Skin epidermis (tissue), 12 donors: ENCODE results near the gene F8.
"Not testable (repeated sequence)": the region's sequence is repeated elsewhere in the genome, so short reads cannot be mapped to it uniquely, and the experiment has no call there.

Experiments
- H3K27ac ChIP-seq, 21 experiments: fragments of 200-600 bp; sonication (generic) in 11 of 21; one replicate each; pipeline ENCODE4 v1.5.0; 2020; ENCODE audit warnings: mild to moderate bottlenecking in 3 of 21, inconsistent platforms in 2 of 21, moderate library complexity in 2 of 21
- H3K4me3 ChIP-seq, 7 experiments: fragments of 200-600 bp; sonication (generic) in 2 of 7; one replicate each; pipeline ENCODE4 v1.5.0; 2020; ENCODE audit warnings: inconsistent platforms in 2 of 7, mild to moderate bottlenecking in 2 of 7, moderate library complexity in 1 of 7

The F8 gene

DNA sequence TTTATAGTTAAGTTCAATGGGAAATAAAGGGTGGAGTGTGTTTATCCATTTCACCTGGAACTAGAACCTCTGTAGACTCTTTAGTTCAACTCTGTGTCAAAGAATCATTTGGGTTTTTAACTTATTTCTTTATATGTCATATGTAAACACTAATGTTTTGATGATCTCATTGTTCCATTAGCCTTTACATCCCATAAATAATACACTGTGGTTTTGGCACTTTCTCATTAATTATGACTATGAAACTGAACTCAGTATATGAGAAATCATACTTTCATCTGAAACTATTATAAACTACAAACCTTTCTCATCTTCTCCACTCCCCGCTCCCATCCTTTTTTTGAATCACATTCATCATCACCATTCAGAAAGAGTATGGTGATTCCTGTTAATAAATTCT, 31.0 kb downstream of the F8 start:
- H3K27ac ChIP-seq, result no peak overlapping the region
- H3K4me3 ChIP-seq, result no peak overlapping the region

DNA sequence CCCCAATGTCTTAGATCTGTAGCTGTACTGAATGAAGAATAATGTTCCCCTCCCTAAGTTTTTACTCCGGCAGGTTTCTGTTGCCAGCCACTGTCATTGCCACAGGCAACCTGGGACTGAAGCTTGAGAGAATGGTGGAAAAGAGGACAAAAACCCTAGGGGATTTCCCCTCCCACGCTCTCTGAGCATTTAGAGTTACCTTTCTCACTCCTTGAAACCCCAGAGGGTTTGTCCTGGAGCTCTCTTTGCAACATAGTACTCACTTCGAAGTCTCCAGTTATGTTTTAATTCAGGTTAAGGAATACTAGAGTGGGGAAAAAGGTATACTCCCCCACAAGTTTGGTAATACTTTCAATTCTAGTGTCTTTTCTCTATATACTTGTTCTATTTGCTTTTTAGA, 31.5 kb downstream of the F8 start:
- Histone ChIP-seq H3K4me3 (no peak overlapping the region), H3K27ac (no peak overlapping the region)

- H3K4me3 ChIP-seq, result no peak overlapping the region
- no peak overlapping the region for H3K27ac ChIP-seq
Observed at GRCh38 chrX:154990496-154990895, 32.0 kb downstream of the F8 start.

GRCh38 chrX:154988719-154989118, 33.8 kb downstream of the F8 start:
- Histone ChIP-seq H3K27ac (no peak overlapping the region), H3K4me3 (no peak overlapping the region)

- H3K27ac ChIP-seq, result no peak overlapping the region
- no peak overlapping the region for H3K4me3 ChIP-seq
Observed at GRCh38 chrX:154987940-154988339, 34.6 kb downstream of the F8 start.

- Histone ChIP-seq H3K4me3 (no peak overlapping the region), H3K27ac (no peak overlapping the region)
Observed at GRCh38 chrX:154986826-154987575, 35.5 kb downstream of the F8 start.

GRCh38 chrX:154981116-154981411, 41.5 kb downstream of the F8 start:
- Histone ChIP-seq H3K4me3 (peak overlapping the region in 1 of 7 experiments; percentile 26), H3K27ac (peak overlapping the region in 1 of 21 experiments; percentile 61)

- H3K27ac ChIP-seq, result peak overlapping the region in 2 of 21 experiments; percentile 17 to 61
- H3K4me3 ChIP-seq, result peak overlapping the region in 3 of 7 experiments; percentile 20 to 26 (median 23)
Observed at GRCh38 chrX:154980330-154981115, 42.0 kb downstream of the F8 start.

DNA sequence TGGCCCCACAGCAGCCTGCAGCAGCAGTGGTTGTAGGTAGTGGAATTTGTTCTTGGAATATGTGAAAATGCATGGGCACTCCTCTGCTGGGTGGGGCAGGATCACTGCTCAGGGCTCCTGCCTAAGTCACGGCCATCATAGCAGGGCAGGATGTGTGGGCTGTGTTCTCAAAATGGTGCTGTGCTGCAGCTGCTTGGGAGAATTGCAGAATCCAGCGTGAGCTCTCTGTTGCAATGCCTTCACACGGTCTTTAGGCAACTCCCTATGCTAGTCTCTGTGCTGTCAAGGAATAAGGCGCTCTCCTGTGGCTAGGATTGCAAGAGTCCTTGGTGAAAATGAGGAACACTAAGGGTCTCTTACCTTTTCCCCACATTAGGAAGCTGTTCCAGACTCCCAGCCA, 42.9 kb downstream of the F8 start:
- no peak overlapping the region for H3K27ac ChIP-seq
- H3K4me3 ChIP-seq, result no peak overlapping the region

- Histone ChIP-seq H3K4me3 (no peak overlapping the region), H3K27ac (no peak overlapping the region)
Observed at GRCh38 chrX:154968353-154968752, 54.2 kb downstream of the F8 start.

DNA sequence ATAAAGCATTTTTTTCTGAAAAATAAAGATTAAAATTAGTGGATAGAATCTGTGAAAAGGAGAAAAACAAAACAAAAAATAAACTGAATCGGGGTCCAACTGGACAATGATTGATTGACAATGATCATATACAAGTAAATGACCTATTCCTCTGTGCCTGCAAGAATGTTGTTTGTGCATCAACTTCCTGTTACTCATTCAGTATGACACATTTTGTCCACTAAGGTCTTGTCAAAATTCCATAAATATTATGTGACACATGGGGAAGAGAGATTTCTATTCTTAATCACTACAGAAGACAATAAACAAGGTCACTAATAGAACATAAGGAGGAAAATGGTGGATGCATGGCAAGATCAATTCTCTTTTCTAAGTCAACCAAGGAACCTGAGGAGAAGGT, 54.9 kb downstream of the F8 start:
- H3K4me3 ChIP-seq, result no peak overlapping the region
- H3K27ac ChIP-seq, result no peak overlapping the region

GRCh38 chrX:154961947-154962346, 60.6 kb downstream of the F8 start:
- no peak overlapping the region for H3K4me3 ChIP-seq
- H3K27ac ChIP-seq, result no peak overlapping the region

GRCh38 chrX:154955799-154956198, 66.7 kb downstream of the F8 start:
- H3K27ac ChIP-seq, H3K4me3 ChIP-seq: not testable (repeated sequence)

DNA sequence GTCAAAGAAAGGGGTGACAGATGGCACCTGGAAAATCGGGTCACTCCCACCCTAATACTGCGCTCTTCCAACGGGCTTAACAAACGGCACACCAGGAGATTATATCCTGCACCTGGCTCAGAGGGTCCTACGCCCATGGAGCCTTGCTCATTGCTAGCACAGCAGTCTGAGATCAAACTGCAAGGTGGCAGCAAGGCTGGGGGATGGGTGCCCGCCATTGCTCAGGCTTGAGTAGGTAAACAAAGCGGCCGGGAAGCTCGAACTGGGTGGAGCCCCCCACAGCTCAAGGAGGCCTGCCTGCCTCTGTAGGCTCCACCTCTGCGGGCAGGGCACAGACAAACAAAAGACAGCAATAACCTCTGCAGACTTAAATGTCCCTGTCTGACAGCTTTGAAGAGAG, 83.3 kb downstream of the F8 start:
- H3K4me3 ChIP-seq, H3K27ac ChIP-seq: not testable (repeated sequence)

GRCh38 chrX:154924771-154925170, 97.8 kb downstream of the F8 start:
- H3K27ac ChIP-seq, H3K4me3 ChIP-seq: not testable (repeated sequence)

DNA sequence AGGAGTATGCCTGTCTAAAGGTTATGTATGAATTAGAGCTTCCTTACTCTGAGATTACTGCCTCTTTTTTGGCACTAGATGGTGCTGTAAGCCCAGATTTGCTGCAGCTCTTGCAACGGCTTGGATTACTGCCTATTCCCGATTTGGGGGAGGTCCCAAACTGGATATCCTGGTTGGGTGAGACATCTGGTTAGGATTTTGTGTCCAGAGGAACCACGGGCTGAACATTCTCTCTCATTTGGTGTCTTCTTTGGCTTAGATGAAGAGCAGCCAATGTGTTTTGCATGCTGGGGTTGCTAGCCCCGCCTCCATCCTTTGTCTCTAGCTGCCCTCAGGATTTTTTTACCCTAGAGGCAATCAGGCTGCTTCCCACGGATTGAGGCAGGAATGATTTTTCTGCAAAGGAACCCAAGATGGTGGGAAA, 104.5 kb downstream of the F8 start:
- H3K4me3 ChIP-seq, result no peak overlapping the region

DNA sequence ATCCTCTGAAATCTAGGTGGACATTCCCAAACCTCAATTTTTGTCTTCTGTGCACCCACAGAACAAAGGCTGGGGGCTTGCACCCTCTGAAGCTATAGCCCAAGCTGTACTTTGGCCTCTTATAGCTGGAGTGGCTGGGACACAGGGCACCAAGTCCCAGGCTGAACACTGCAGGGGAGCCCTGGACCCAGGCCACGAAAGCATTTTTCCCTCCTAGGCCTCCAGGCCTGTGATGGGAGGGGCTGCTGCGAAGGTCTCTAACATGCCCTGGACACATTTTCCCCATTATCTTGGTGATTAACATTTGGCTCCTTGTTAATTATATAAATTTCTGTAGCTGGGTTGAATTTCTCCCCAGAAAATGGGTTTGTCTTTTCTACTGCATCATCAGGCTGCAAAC, 108.5 kb downstream of the F8 start:
- Histone ChIP-seq H3K27ac (no peak overlapping the region), H3K4me3 (no peak overlapping the region)

More for the DNA sequence above, 104.5 kb downstream of the F8 start:
- H3K27ac ChIP-seq, result no peak overlapping the region

DNA sequence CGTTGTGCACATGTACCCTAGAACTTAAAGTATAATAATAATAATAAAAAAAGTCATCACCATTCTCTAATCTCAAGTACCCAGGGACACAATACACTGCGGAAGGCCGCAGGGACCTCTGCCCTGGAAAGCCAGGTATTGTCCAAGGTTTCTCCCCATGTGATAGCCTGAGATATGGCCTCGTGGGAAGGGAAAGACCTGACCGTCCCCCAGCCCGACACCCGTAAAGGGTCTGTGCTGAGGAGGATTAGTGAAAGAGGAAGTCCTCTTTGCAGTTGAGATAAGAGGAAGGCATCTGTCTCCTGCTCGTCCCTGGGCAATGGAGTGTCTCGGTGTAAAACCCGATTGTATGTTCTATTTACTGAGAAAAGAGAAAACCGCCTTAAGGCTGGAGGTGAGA, 112.0 kb downstream of the F8 start:
- not testable (repeated sequence) for H3K4me3 ChIP-seq, H3K27ac ChIP-seq

DNA sequence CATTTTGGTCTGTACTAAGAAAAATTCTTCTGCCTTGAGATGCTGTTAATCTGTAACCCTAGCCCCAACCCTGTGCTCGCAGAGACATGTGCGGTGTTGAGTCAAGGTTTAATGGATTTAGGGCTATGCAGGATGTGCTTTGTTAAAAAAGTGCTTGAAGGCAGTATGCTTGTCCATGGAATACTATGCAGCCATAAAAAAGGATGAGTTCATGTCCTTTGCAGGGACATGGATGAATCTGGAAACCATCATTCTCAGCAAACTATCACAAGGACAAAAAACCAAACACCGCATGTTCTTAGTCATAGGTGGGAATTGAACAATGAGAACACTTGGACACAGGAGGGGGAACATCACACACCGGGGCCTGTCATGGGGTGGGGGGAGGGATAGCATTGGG, 112.5 kb downstream of the F8 start:
- H3K27ac ChIP-seq, result not testable (repeated sequence)

DNA sequence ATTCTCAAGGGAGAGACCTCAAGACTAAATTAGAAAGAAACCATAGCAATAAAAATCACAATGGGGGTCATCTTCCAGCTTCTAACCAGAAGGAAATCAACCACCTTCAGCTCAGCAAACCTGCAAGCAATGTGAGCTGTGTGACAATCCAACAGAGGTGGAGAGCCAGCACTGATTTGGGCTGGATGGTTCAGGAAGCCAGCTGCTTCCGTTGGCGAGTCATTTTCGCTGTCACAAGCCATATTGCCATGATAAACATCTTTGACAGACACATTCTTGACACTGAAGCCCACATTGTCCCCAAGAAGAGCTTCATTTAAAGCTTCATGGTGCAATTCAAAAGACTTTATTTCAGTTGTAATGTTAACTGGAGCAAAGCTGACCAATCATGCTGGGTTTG, 113.7 kb downstream of the F8 start:
- Histone ChIP-seq H3K4me3 (no peak overlapping the region), H3K27ac (no peak overlapping the region)

More for the DNA sequence above, 112.5 kb downstream of the F8 start:
- H3K4me3 ChIP-seq, result not testable (repeated sequence)

- H3K4me3 ChIP-seq, result no peak overlapping the region
Observed at GRCh38 chrX:154902408-154902807, 120.1 kb downstream of the F8 start.

More at GRCh38 chrX:154902408-154902807, 120.1 kb downstream of the F8 start:
- no peak overlapping the region for H3K27ac ChIP-seq
